C4-2B (cell line): ENCODE measurements around the gene CCDC28B.

Experiments
- ZFX ChIP-seq: fragments of 450-650 bp; IDR thresholded peaks from 2 replicates; pipeline ENCODE4 v1.6.1; 2017
- TF ChIP-seq, protein P1 (sequence below): fragments of 450-650 bp; conservative IDR thresholded peaks from 2 replicates; pipeline ENCODE4 v1.5.1; 2017; ENCODE audit warnings: mild to moderate bottlenecking

DNA sequence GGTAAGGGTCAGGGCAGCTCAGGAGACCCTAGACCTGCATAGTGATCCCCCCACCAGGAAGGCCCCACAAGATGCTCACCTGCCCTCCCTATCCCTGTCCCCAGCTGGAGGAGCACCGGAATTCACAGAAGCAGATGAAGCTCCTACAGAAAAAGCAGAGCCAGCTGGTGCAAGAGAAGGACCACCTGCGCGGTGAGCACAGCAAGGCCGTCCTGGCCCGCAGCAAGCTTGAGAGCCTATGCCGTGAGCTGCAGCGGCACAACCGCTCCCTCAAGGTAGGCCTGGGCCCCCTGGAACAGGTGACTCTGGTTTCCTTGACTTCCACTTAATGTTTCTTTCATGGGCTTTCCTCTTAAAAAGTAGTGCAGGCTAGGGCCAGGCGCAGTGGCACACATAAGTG is 12.5 kb upstream of the CCDC28B start:
- TF ChIP-seq, protein P1, sequence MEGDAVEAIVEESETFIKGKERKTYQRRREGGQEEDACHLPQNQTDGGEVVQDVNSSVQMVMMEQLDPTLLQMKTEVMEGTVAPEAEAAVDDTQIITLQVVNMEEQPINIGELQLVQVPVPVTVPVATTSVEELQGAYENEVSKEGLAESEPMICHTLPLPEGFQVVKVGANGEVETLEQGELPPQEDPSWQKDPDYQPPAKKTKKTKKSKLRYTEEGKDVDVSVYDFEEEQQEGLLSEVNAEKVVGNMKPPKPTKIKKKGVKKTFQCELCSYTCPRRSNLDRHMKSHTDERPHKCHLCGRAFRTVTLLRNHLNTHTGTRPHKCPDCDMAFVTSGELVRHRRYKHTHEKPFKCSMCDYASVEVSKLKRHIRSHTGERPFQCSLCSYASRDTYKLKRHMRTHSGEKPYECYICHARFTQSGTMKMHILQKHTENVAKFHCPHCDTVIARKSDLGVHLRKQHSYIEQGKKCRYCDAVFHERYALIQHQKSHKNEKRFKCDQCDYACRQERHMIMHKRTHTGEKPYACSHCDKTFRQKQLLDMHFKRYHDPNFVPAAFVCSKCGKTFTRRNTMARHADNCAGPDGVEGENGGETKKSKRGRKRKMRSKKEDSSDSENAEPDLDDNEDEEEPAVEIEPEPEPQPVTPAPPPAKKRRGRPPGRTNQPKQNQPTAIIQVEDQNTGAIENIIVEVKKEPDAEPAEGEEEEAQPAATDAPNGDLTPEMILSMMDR = no peak
- no peak for TF ChIP-seq ZFX
